HG03039 (cell line): ENCODE measurements around the gene ATN1.
A peak's percentile ranks its signal among the peaks of the same experiment; 100 is the strongest.
"Not testable (repeated sequence)": the region's sequence is repeated elsewhere in the genome, so short reads cannot be mapped to it uniquely, and the experiment has no call there.

Experiments
- ATAC-seq: cut with Tn5 transposase; IDR thresholded peaks from one replicate; pipeline ENCODE4 v1.9.1; 2021; ENCODE audit warnings: mild to moderate bottlenecking, moderate library complexity; ENCODE audit not compliant: unreplicated experiment

Gene ATN1

GRCh38 chr12:6904280-6905276 is 23.2 kb upstream of the ATN1 start, which contains the start of gene LRRC23:
LRRC23 (plus strand) TSS chr12:6904822; CDS start chr12:6905634, 812 bp downstream.
- ATAC-seq: peak; percentile 94

- no peak for ATAC-seq
Measured at GRCh38 chr12:6905414-6906040, 22.2 kb upstream of the ATN1 start.

- not testable (repeated sequence) for ATAC-seq
Measured at GRCh38 chr12:6908141-6908540, 19.6 kb upstream of the ATN1 start.

GRCh38 chr12:6909421-6910145 is 18.2 kb upstream of the ATN1 start:
- ATAC-seq: no peak

- ATAC-seq: no peak
Measured at GRCh38 chr12:6912164-6912935, 15.4 kb upstream of the ATN1 start.

- ATAC-seq: peak; percentile 47
Measured at GRCh38 chr12:6914246-6914946, 13.4 kb upstream of the ATN1 start, which contains the start of gene ENO2. ENO2 (plus strand) TSS chr12:6914580; CDS start chr12:6915833, 1,253 bp downstream.

GRCh38 chr12:6914947-6915788 is 12.6 kb upstream of the ATN1 start:
- no peak for ATAC-seq

- ATAC-seq: no peak
Measured at GRCh38 chr12:6915789-6916285, 11.9 kb upstream of the ATN1 start.

GRCh38 chr12:6916426-6917200 is 11.1 kb upstream of the ATN1 start:
- no peak for ATAC-seq

- no peak for ATAC-seq
Measured at GRCh38 chr12:6917491-6918231, 10.1 kb upstream of the ATN1 start.

- ATAC-seq: no peak
Measured at GRCh38 chr12:6919588-6919987, 8.2 kb upstream of the ATN1 start.

GRCh38 chr12:6921539-6921938 is 6.2 kb upstream of the ATN1 start:
- no peak for ATAC-seq

- no peak for ATAC-seq
Measured at GRCh38 chr12:6921996-6922946, 5.5 kb upstream of the ATN1 start.

GRCh38 chr12:6923003-6923732 is 4.6 kb upstream of the ATN1 start:
- ATAC-seq: no peak

- no peak for ATAC-seq
Measured at GRCh38 chr12:6923851-6924250, 3.9 kb upstream of the ATN1 start.

- no peak for ATAC-seq
Measured at GRCh38 chr12:6925239-6925539, 2.6 kb upstream of the ATN1 start.
